H9 (cell line): Measurements from ENCODE around the gene CRABP1. TPM values are rescaled to one million over a fixed set of nuclear protein-coding genes. Genes with fewer than 3 reads are reported as not detected.

Experiments used
- DNase-seq: peaks from one replicate; pipeline ENCODE4 v3.0.0-alpha.2; 2017
- H2AFZ ChIP-seq: one replicate; pipeline ENCODE4 v1.6.1; 2013; ENCODE audit warnings: mild to moderate bottlenecking, low read length, control low read depth, moderate library complexity
- H2AK5ac ChIP-seq: 2 replicates; pipeline ENCODE4 v1.6.1; 2013; ENCODE audit warnings: low read length, control low read depth, mixed read lengths; ENCODE audit not compliant: insufficient read length
- H2BK120ac ChIP-seq: one replicate; pipeline ENCODE4 v1.6.1; 2013; ENCODE audit warnings: low read depth, mild to moderate bottlenecking, low read length, control low read depth, inconsistent platforms; ENCODE audit not compliant: poor library complexity, severe bottlenecking
- H2BK12ac ChIP-seq: 2 replicates; pipeline ENCODE4 v1.6.1; 2013; ENCODE audit warnings: low read length, control low read depth, mixed read lengths, low read depth; ENCODE audit not compliant: insufficient read length
- H2BK15ac ChIP-seq: 2 replicates; pipeline ENCODE4 v1.6.1; 2013; ENCODE audit warnings: low read depth, low read length, control low read depth
- H2BK20ac ChIP-seq: one replicate; pipeline ENCODE4 v1.6.1; 2013; ENCODE audit warnings: low read depth, mild to moderate bottlenecking, low read length, control low read depth, inconsistent platforms; ENCODE audit not compliant: poor library complexity, severe bottlenecking
- H2BK5ac ChIP-seq: 2 replicates; pipeline ENCODE4 v1.6.1; 2013; ENCODE audit warnings: low read length, control low read depth, mixed read lengths; ENCODE audit not compliant: insufficient read length
- H3K14ac ChIP-seq: 2 replicates; pipeline ENCODE4 v1.6.1; 2013; ENCODE audit warnings: low read length, control low read depth; ENCODE audit not compliant: insufficient read depth
- H3K18ac ChIP-seq: 2 replicates; pipeline ENCODE4 v1.6.1; 2013; ENCODE audit warnings: low read depth, mild to moderate bottlenecking, mixed read lengths, low read length, control low read depth; ENCODE audit not compliant: insufficient read length
- H3K23ac ChIP-seq: 2 replicates; pipeline ENCODE4 v1.6.1; 2013; ENCODE audit warnings: low read length, control low read depth, mixed read lengths, low read depth; ENCODE audit not compliant: insufficient read length
- H3K23me2 ChIP-seq: 2 replicates; pipeline ENCODE4 v1.6.1; 2013; ENCODE audit warnings: low read depth, mild to moderate bottlenecking, mixed read lengths, low read length, control low read depth; ENCODE audit not compliant: insufficient read length, poor library complexity, severe bottlenecking
- H3K27ac ChIP-seq: 2 replicates; pipeline ENCODE4 v1.5.1; 2013; ENCODE audit warnings: low read length, control low read depth, mixed read lengths, low read depth; ENCODE audit not compliant: insufficient read length
- H3K27me3 ChIP-seq: 2 replicates; pipeline ENCODE4 v1.6.1; 2013; ENCODE audit warnings: low read length, control low read depth, inconsistent platforms; ENCODE audit not compliant: insufficient read depth
- H3K4ac ChIP-seq: 2 replicates; pipeline ENCODE4 v1.6.1; 2013; ENCODE audit warnings: low read depth, mild to moderate bottlenecking, control low read depth, inconsistent platforms, low read length, moderate library complexity
- H3K4me1 ChIP-seq: 2 replicates; pipeline ENCODE4 v1.6.1; 2013; ENCODE audit warnings: low read length, control low read depth, inconsistent platforms; ENCODE audit not compliant: insufficient read depth
- H3K4me2 ChIP-seq: 2 replicates; pipeline ENCODE4 v1.6.1; 2013; ENCODE audit warnings: low read length, control low read depth, mixed read lengths; ENCODE audit not compliant: insufficient read length, insufficient read depth
- H3K56ac ChIP-seq: 2 replicates; pipeline ENCODE4 v1.6.1; 2013; ENCODE audit warnings: low read depth, mild to moderate bottlenecking, mixed read lengths, low read length, control low read depth; ENCODE audit not compliant: insufficient read length
- H3K79me1 ChIP-seq: 2 replicates; pipeline ENCODE4 v1.6.1; 2013; ENCODE audit warnings: low read depth, mild to moderate bottlenecking, moderate library complexity, low read length, control low read depth, inconsistent platforms; ENCODE audit not compliant: insufficient read depth, poor library complexity, severe bottlenecking
- H3K79me2 ChIP-seq: 2 replicates; pipeline ENCODE4 v1.6.1; 2013; ENCODE audit warnings: low read length, control low read depth, inconsistent platforms; ENCODE audit not compliant: insufficient read depth
- H3K9ac ChIP-seq: 2 replicates; pipeline ENCODE4 v1.6.1; 2013; ENCODE audit warnings: low read length, control low read depth, mixed read lengths; ENCODE audit not compliant: insufficient read length; ENCODE audit errors: extremely low read depth
- H3K9me3 ChIP-seq: one replicate; pipeline ENCODE4 v1.6.1; 2013; ENCODE audit warnings: low read depth, low read length, inconsistent platforms; ENCODE audit not compliant: control insufficient read depth
- H3T11ph ChIP-seq: one replicate; pipeline ENCODE4 v1.6.1; 2013; ENCODE audit warnings: mild to moderate bottlenecking, low read length, control low read depth, inconsistent platforms
- H4K20me1 ChIP-seq: one replicate; pipeline ENCODE4 v1.6.1; 2013; ENCODE audit not compliant: control insufficient read depth, insufficient read length, insufficient read depth
- H4K5ac ChIP-seq: 2 replicates; pipeline ENCODE4 v1.6.1; 2013; ENCODE audit warnings: low read depth, mild to moderate bottlenecking, mixed read lengths, low read length, control low read depth; ENCODE audit not compliant: insufficient read length
- H4K8ac ChIP-seq: replicated peaks from 2 replicates; pipeline ENCODE4 v1.6.1; 2013; ENCODE audit warnings: low read length, control low read depth, mixed read lengths, low read depth; ENCODE audit not compliant: insufficient read length
- H4K91ac ChIP-seq: 2 replicates; pipeline ENCODE4 v1.6.1; 2013; ENCODE audit warnings: low read depth, mild to moderate bottlenecking, moderate library complexity, mixed read lengths, low read length, control low read depth; ENCODE audit not compliant: insufficient read length
- H3K27ac Mint-ChIP-seq, 3 experiments: 2 replicates in 2 of 3; 3 replicates in 1 of 3; pipeline ENCODE4 v1.8.0; 2020 to 2021; ENCODE audit warnings: mixed read lengths in 3 of 3, mild to moderate bottlenecking in 1 of 3, moderate library complexity in 1 of 3
- H3K27me3 Mint-ChIP-seq: 2 replicates; pipeline ENCODE4 v1.8.0; 2021; ENCODE audit warnings: low read depth, mild to moderate bottlenecking, moderate library complexity, mixed read lengths
- H3K36me3 Mint-ChIP-seq, 3 experiments: 2 replicates in 2 of 3; 3 replicates in 1 of 3; pipeline ENCODE4 v1.8.0; 2020 to 2021; ENCODE audit warnings: low read depth in 3 of 3, mixed read lengths in 3 of 3; ENCODE audit not compliant: insufficient read depth in 1 of 3
- H3K4me1 Mint-ChIP-seq, 2 experiments: 2 replicates each; pipeline ENCODE4 v1.8.0; 2020; ENCODE audit warnings: mixed read lengths in 2 of 2
- H3K4me3 Mint-ChIP-seq, 2 experiments: 2 replicates in 1 of 2; 3 replicates in 1 of 2; pipeline ENCODE4 v1.8.0; 2020 to 2021; ENCODE audit warnings: mild to moderate bottlenecking in 2 of 2, mixed read lengths in 2 of 2, moderate library complexity in 1 of 2
- H3K9me3 Mint-ChIP-seq, 2 experiments: 2 replicates in 1 of 2; 3 replicates in 1 of 2; pipeline ENCODE4 v1.8.0; 2020; ENCODE audit warnings: mild to moderate bottlenecking in 2 of 2, mixed read lengths in 2 of 2, moderate library complexity in 1 of 2
- CTCF ChIP-seq: fragments of 200-600 bp; sonication (generic); conservative IDR thresholded peaks from 3 replicates; pipeline ENCODE4 v1.8.0; 2021; ENCODE audit warnings: antibody characterized with exemption, mild to moderate bottlenecking
- WGBS: extraction: QIAGEN DNeasy Blood & Tissue Kit; methylation state at CpG from one replicate; pipeline ENCODE4 v1.1.7; 2013; ENCODE audit warnings: missing lambda C conversion rate, low lambda C conversion rate, mixed read lengths; ENCODE audit not compliant: insufficient read length; ENCODE audit errors: extremely low coverage; 5-methylcytosine and 5-hydroxymethylcytosine counted together
- total RNA-seq: library from RNA; stranded (reverse); gene quantifications from 2 replicates; pipeline ENCODE4 v1.2.1, GENCODE V29; 2021

Gene CRABP1
- total RNA-seq, 1 experiment from 2014 or later = 93.1 TPM

GRCh38 chr15:78334845-78335244, 5.3 kb upstream of the CRABP1 start:
- Histone ChIP-seq H3K18ac (no peak overlapping the region), H2AK5ac (no peak overlapping the region), H3K23me2 (no peaks in the 10 kb centered on the region), H2BK5ac (no peak overlapping the region), H3K79me2 (no peaks in the 10 kb centered on the region), H2BK12ac (no peak overlapping the region), H3T11ph (no peak overlapping the region), H4K5ac (no peak overlapping the region), H3K14ac (no peak overlapping the region), H4K8ac (no peak overlapping the region), H3K4ac (no peak overlapping the region), H2BK15ac (no peak overlapping the region), H4K20me1 (no peaks in the 10 kb centered on the region), H3K27ac (no peak overlapping the region), H3K56ac (no peak overlapping the region), H2BK20ac (no peak overlapping the region), H3K4me2 (no peak overlapping the region), H3K23ac (no peak overlapping the region), H2BK120ac (no peak overlapping the region), H3K9ac (no peak overlapping the region), H4K91ac (no peak overlapping the region), H2AFZ (no peak overlapping the region), H3K79me1 (no peaks in the 10 kb centered on the region), H3K4me1 (peaks cover 5% of the 10 kb centered on the region; the same call in 1 of the 2 replicates), H3K9me3 (no peaks in the 10 kb centered on the region), H3K27me3 (peaks cover 5% of the 10 kb centered on the region)
- WGBS = no CpG with 5 or more reads among the region's 3 CpGs
- Mint-ChIP-seq H3K36me3 (no peaks in the 10 kb centered on the region; a peak in 1 of 7 replicates), H3K9me3 (no peaks in the 10 kb centered on the region), H3K4me1 (peaks cover 12 to 14% of the 10 kb centered on the region in 2 experiments), H3K27me3 (peaks cover 24% of the 10 kb centered on the region), H3K27ac (no peak overlapping the region), H3K4me3 (no peak overlapping the region)
- TF ChIP-seq CTCF = no peak
- DNase-seq = no peak
